Inferior parietal cortex (tissue), 1 donor: ENCODE measurements around the gene GXYLT2.

Experiments
- DNase-seq: peaks from one replicate; pipeline ENCODE4 v3.0.0-alpha.2; 2016; ENCODE audit errors: extremely low spot score

GXYLT2 gene

DNA sequence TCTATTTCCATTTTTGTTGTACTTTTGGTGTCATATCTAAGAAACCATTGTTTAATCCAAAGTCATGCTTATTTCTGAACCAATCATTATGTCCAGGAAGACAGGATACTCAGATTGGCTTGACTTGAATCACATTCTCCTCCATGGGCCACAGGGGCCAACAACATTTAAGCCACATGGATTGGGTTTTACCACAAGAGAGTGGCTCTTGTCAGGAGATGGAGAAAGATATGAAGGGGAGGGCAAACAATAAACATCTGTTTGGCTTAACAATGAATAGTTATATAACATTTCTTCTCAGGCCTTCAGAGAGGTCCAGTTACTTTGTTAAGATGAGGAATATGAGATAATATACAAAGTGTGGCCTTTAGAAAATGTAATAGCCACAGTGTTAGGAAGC, 44.6 kb downstream of the GXYLT2 start:
- no peak for DNase-seq

DNA sequence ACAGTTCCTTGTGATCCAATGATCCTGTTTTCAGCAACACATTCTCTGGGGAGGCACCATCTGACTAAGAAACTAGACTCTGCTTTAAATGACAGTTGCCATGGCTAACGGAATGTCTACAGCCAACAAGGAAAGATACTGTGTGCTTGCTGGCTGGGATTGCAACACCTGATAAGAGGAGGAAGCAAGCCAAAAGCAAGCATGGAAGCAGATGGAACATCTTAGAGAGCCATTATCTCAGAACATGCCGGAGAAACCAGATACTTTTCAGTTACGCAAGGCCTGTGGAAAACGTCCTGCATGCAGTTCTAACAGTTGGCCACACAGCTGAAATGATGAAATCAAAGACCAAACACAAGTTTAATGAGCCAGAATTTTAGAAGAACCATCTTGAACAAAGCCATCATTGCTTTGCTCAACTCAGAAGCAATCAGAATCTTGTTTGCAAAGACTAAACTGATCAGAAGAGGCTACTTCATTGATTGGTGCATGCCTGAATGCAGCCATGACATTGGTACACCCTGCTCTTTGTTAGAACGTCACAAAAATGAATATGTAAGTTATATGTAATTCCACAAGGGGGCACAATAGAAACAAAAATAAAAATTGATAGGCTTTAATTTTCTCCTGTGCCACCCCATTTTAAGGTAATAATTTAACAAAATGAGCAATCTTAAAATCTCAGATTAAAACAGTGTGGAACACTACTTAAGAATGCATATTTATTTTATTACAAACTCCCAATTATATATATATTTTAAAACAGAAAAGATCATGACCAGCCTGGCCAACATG, 50.8 kb downstream of the GXYLT2 start:
- peak; percentile 81 for DNase-seq

DNA sequence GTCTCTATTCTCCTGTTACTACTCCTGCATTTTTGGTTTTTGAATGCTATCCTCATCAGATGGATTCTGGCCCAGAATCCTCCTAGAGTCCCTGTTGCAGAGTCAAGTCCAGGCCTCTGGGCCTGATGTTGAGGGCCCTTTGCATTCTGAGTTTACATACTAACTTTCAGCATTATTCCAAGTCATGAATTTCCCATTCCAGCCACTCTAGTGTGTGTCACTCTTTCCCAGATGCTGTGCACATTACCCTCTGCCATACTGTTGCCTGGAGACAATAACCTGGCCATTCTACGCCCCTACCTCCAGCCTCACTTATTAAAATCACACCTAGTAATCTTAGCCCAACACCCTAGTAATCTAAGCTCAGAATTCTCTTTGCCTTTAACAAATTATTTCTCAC, 53.4 kb downstream of the GXYLT2 start:
- no peak for DNase-seq

DNA sequence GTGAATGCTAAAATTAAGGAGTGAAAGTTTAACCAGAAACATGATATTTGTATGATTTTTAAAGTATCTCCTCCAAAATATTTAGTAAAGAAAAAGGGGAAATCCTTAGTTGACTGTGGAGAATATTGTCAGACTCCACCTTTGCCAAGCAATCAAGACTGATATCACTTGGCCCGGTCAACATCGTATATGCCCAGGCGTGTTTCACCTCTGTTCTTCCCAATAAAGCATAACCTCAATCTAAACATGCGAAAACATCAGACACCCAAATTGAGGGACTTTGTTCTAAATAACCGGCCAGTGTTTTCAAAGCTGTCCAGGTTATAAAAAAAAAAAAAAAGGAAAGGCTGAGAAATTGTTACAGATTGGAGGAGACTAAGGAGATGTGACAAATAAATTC, 54.6 kb downstream of the GXYLT2 start:
- no peak for DNase-seq

DNA sequence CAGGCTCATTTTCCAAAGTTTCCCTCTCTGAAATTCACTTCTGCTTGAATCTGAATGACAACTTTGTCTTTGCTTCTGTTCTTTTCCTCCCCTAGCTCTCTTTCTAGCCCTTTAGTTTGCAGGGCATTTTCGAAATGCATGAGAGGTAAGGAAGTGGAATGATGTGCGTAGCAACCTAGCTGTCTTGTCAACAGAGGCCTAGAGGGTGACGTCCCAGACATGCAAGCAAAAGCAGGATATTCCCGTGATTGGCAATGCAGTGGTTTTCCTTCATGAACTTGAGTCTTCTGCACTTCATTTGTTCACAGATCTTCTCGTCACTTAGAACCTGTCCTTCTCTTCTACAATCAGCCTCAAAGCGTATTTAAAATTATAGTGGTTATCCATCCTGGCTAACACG, 56.9 kb downstream of the GXYLT2 start:
- DNase-seq = no peak

DNA sequence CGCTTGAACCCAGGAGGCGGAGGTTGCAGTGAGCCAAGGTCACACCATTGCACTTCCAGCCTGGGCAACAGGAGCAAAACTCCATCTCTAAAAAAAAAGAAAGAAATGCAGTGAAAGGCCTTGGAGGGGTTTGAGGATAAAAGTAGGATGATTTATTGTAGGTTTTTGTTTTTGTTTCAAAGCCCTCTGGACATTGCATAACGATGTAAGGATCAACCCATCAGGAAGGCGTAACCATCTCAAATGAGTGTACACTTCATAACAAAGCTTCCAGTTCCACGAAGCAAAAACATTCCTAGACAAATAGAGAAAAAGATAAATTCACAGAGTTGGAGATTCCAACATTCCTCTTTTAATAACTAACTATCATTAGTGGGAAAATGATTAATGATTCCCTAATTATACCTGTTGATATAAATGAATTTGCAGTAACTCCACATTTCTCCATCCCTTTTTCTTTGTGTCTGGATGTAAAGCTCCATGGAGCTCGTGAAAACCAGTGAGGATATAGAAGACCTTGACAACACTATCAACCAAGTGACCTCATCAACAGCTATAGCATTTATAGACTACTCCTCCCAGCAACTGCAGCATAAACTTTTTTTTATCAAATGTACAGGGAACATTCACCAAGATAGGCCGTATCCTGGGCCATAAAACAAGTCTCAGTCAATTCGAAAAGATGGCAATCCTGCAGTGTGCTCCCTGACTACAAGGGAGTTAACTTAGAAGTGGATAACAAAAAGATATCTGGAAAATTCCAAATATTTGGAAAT, 60.1 kb downstream of the GXYLT2 start:
- no peak for DNase-seq

DNA sequence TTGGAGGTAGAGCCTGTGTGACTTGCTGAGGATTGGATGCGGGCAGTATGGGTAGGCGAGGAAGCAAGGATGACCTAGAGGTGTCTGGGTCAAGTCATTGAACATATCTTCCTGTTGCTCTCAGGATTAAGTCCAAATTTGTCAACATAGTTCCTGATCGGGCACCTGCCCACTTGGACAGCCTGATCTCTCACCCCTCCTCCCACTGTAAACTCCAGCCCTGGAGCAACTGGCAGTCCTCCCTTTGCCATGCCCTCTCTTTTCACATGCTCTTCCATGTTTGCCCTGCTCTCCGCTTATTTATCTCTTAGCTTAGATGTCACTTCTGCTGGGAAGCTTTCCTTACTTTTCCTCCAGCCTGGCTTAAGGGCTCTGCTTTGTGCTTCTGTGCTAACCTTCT, 61.2 kb downstream of the GXYLT2 start:
- DNase-seq = no peak

DNA sequence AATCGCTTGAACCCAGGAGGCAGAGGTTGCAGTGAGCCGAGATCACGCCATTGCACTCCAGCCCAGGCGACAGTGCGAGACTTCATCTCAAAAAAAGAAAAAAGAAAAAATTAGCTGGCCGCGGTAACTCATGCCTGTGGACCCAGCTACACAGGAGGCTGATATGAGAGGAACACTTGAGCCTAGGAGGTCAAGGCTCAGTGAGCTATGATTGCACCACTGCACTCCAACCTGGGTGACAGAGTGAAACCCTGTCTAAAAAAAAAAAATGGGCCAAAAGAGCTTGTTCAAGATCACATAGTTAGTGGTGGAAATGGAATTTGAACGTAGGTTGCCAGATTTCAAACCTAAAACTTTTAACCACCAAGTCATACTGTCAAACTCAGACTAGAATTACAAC, 62.5 kb downstream of the GXYLT2 start:
- no peak for DNase-seq

DNA sequence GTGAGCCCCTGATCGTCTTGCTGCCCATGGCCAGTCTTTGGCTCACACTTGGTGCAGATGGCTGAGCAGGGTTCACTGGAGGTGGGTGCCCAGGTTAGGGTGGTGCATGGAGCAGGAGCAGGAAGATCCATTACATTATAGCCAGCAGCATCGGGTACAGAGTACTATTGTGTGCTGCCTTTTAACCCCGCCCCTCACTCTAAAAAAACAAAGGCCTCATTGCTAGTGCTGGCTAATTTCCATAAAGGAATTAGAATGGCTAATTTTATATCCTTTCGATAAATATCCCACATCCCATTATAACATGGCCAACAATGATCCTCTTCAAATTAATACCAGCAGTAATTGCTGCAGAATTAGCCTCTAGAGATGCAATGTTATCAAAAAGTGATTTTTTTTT, 63.0 kb downstream of the GXYLT2 start:
- DNase-seq = peak; percentile 65

DNA sequence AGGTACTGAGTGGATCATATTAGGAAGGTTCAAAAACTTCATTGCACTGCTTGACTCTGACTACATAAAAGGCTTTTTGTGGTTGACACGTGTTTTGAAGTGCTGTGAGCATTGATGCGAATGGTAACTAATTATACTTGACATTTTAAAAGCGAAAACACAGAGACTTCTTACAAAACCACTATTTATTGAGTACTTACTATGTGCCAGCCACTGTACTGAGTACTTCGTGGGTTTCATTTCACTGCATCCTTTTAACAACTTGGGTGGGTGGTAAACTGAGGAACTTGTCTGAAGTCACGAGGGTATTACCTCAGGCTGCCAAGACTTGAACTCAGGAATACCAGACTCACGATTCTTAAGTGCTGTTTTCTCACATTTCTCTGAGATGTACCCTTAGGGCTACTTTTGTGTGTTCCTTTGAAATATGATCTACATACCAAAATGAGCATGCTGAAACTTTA, 63.4 kb downstream of the GXYLT2 start:
- DNase-seq = no peak

DNA sequence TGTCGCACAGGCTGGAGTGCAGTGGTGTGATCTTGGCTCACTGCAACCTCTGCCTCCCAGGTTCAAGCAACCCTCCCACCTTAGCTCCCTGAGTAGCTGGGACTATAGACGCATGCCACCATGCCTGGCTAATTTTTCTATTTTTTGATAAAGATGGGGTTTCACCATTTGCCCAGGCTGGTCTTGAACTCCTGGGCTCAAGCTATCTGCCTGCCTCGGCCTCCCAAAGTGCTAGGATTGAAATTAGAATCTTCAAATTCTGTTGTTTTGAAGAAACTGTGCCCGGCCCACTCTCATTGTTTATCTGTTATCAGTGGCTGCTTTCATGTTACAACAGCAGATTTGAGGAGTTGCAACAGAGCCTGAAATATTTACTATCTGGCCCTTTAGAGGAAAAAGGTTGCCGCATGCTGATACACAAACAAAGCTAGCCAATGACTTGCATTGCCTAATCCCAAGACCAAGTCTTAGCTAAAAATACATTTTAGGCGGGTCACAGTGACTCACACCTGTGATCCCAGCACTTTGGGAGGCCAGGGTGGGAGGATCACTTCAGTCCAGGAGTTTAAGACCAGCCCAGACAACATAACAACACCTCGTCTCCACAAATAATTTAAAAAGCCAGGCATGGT, 65.6 kb downstream of the GXYLT2 start:
- no peak for DNase-seq

DNA sequence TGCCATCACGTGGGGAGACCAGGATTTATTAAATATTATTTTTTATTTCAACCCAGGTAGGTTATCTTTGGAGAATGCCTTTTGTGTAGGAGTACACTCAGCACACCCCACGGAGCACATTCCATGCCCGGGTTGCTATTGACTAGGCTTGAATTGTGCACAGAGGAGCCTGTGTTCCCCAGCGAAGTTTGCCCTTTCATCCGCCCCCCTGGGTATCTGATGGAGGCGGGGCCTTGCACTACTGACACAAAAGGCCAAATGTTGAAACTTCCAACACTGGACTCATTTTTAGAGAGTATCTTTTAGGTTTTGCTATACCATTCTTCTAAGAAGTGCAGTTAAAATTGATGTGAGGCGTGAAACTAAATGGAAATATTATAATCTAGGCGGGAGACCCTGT, 69.5 kb downstream of the GXYLT2 start:
- peak; percentile 77 for DNase-seq

DNA sequence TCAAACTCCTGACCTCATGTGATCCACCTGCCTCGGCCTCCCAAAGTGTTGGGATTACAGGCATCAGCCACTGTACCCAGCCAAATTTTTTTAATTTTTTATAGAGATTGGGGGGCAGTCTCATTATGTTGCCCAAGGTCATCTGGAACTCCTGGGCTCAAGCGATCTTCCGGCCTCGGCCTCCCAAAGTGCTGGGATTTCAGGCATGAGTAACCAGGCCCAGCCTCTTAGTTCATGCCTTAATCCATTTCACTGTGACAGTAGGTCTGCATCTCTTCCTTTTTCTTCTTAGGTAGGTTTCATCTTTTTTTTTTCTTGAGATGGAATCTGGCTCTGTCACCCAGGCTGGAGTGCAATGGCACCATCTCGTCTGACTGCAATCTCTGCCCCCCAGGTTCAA, 71.5 kb downstream of the GXYLT2 start:
- DNase-seq = no peak

DNA sequence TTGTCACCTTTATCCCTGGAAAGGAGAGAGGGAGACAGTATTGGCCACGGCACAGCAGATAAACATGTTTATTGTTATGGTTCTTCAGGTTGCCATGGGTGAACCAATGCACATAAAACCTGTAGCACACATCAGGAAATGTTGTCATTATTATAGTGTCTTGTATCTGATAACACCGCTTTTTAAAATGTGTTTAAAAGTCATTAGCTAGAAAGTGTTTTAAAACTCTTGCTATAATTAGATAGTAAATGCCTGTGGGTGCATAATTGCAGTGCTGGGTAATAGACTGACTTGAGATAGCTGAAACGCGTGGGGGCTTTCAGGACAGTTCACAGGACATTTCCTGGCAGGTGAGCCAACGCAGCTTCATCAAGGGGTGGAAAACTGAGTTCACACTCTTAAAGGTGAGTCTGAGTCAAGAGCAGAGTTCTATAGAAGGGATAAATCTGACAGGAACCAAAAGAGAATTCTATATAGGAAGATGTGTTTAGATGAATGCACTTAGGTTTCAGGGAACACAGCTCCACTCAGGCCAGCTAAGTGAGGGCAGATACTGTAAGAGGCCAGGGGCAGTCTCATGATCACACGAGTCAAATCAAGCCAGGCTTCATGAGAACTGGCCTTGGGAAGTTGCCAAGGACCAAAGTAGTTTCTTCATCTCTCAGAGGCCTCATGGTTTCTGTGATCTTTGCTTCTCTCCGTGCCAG, 73.1 kb downstream of the GXYLT2 start:
- DNase-seq = no peak

DNA sequence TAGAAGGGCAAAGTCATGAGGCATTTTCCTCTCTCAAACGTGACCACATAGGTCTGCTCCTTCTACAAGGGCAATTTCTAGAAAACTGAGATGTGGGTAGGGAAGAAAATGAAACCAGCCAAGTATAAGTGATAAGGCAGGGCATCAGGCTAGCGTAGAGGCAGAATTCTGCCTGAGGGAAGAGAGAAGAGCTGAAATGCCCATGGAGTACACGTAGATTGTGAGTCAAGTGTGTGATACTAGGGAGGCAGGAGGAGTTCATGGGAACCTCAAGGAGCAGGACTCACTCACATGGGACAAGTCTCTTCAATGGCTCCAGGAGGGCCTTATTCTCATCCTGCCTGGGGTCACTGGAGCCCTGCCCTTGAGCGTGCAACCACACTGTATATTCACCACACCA, 73.9 kb downstream of the GXYLT2 start:
- no peak for DNase-seq

DNA sequence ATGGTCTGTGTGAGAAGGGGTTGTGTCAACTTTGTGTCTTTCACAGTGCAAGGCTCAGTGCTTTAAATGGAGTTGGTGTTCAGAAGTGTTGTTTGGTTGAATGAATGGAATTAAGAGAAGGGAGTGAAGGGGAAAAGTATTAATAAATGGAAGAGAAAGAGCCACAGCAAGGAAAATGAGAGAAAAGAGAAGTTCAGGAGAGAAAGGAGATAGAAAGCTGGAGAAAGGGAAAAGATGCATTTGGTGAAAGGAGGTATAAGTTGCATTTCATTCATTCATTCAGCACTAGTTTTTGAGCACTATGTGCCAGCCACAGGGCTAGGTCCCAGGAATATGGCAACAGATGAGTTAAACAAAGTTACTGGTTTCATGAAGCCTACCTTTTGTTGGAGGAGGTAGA, 74.5 kb downstream of the GXYLT2 start:
- DNase-seq = no peak

DNA sequence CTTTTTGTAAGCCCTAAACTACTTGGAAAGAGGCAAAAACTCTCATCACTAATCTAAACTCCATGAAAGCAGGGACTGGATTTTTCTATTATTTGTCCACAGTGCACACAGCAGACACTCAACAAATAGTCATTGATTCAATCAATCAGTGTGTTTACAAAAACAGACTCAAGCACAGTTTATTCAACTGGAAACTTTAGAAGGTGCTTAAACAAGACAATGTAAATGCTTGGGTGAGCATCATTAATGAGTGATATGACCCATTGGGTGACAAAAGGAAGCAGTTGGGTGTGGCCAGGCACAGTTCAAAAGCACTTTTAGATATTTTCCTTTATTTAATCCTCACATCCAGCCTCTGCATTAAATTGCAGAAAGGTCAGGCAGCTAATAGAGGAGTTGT, 76.8 kb downstream of the GXYLT2 start:
- DNase-seq = no peak

DNA sequence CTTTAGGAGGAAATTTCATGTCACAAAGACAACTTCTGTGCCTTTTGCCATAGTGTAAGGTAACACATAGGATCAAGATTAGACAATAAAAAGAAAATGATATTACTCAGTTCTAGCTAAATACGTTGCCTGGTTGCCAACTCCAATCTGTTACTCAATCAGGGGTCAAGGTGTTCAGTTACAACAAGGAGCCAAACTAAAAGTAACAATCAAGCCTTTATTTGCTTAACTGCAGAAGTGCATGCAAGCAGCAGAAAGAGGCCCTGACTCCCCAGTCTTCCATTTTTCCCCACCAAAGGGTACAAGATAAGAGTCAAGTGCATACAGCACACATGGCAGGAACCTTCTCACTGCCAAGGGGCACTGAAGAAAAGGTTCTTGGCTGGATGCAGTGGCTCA, 80.4 kb downstream of the GXYLT2 start:
- DNase-seq = no peak

DNA sequence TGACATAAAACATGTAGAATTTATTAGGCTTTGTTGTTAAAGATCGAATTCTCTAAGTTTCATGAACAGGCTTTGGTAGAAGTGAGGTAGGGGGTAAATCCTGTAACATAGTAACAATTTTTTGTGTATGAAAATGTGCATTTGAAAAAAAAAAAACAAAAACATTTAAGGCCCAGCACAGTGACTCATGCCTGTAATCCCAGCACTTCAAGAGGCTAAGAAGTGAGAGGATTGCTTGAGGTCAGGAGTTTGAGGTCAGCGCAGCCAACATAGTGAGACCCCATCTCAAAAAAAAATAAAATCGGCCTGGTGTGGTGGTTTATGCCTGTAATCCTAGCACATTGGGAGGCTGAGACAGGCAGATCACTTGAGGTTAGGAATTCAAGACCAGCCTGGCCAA, 81.9 kb downstream of the GXYLT2 start:
- DNase-seq = no peak

DNA sequence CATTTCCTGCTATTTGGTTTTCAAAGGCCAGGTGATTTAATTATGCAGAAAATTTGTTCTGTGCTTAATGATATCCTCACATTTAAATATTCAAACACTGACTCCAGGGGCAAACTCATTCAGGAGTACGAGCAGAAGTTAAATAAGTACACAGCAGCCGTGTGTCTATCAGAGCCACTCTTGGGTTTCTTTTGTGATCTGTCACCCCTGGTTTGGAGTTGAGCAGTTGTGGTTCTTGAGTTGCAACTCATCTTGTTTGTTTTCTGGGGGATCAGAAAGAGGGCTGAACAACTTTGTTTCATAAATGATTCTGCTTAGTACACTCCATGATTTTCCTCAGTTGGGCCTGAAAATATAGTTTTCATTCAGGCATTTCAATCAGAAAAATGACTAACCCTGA, 83.1 kb downstream of the GXYLT2 start:
- no peak for DNase-seq

DNA sequence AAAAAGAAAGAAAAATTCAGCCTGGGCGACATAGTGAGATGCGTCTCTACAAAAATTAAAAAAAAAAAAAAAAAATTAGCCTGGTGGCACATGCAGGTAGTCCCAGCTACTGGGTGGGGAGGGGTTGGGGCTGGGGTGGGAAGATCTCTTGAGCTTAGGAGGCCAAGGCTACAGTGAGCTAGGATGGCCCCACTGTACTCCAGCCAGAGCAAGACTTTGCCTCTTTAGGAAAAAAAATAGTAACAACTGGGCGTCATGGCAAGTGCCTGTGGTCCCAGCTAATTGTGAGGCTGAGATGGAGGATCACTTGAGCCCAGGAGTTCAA, 84.8 kb downstream of the GXYLT2 start:
- no peak for DNase-seq

DNA sequence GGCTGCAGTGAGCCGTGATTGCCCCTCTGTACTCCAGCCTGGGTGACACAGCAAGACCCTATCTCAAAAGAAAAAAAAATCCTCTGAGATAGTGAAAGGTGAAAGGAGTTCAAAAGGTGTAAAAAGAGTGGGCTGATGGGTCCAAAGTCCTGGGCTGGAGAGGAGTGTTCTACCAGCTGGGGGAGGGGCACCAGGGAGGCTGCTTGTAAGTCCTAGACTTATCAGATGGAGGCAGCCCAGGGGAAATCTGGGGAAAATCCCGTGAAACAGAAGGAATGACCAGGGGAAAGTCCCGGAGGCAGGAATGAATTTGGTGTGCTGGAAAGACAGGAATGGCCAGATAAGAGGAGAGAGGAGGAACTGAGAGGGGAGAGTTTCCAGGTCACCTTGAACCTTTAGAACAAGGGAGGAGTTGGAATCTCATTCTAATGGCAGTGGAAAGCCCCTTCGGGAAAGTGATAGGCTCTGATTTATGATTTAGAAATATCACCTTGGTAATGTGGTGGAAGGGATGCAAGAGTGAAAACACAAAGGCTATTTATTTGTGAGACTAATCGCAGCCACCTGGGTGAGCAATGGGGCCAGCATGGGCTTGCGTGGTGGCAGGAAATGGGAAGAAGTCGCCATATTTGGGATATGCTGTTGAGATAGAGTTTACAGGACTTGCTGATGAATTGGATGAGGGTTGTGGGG, 85.3 kb downstream of the GXYLT2 start:
- DNase-seq = no peak
